Left lung (tissue), 10 donors: ENCODE data around the gene ZNF117. TPM values are rescaled to one million over a fixed set of nuclear protein-coding genes. Genes with fewer than 3 reads are reported as not detected.
"Not testable (repeated sequence)": the region's sequence is repeated elsewhere in the genome, so short reads cannot be mapped to it uniquely, and the experiment has no call there.

Experiments used
- ATAC-seq: fragments of 200-7000 bp; cut with Tn5 transposase; one replicate; pipeline ENCODE4 v1.9.1; 2020; ENCODE audit warnings: moderate library complexity
- DNase-seq, 4 donors: peaks; one replicate each; pipeline ENCODE4 v3.0.0-alpha.2; 2013 to 2020
- H3K27ac ChIP-seq, 2 donors: fragments of 200-600 bp; sonication (generic) in 1 of 2; one replicate each; pipeline versions ENCODE4 v1.5.0 to v1.8.0; 2020 to 2021
- H3K27me3 ChIP-seq, 2 donors: fragments of 200-600 bp; sonication (generic) in 1 of 2; one replicate each; pipeline versions ENCODE4 v1.5.0 to v1.8.0; 2020 to 2021
- H3K36me3 ChIP-seq, 2 donors: fragments of 200-600 bp; sonication (generic) in 1 of 2; one replicate each; pipeline versions ENCODE4 v1.5.0 to v1.8.0; 2020 to 2021
- H3K4me1 ChIP-seq, 2 donors: fragments of 200-600 bp; one replicate each; pipeline ENCODE4 v1.8.0; 2021
- H3K4me3 ChIP-seq, 2 donors: fragments of 200-600 bp; sonication (generic) in 1 of 2; one replicate each; pipeline versions ENCODE4 v1.5.0 to v1.8.0; 2020 to 2021; ENCODE audit warnings: mild to moderate bottlenecking in 1 of 2
- H3K9me3 ChIP-seq, 2 donors: fragments of 200-600 bp; sonication (generic) in 1 of 2; one replicate each; pipeline versions ENCODE4 v1.5.0 to v1.8.0; 2020 to 2021
- CTCF ChIP-seq, 2 donors: fragments of 200-600 bp; sonication (generic) in 1 of 2; IDR thresholded peaks; one replicate each; pipeline versions ENCODE4 v1.5.0 to v1.8.0; 2021; ENCODE audit warnings: antibody characterized with exemption in 2 of 2
- intact Hi-C, 2 donors: fragments of 100-400 bp; cut with DNase I; formaldehyde crosslinking; loops; one replicate each; pipeline versions ENCODE4 v1.11.2 to v1.14.2; 2022
- polyA plus RNA-seq, 6 donors: library from polyadenylated mRNA; unstranded; fragments of 120-200 nt; gene quantifications; one replicate each; pipeline ENCODE4 v1.2.1, GENCODE V29; 2013; ENCODE audit not compliant: insufficient read length in 6 of 6
- total RNA-seq, 2 donors: library from RNA; stranded (reverse); fragmentation: NEBNext Ultra II Directional; extraction: Animal tissue kit (Norgen Biotek cat#: 25700); gene quantifications; one replicate each; pipeline ENCODE4 v1.2.1, GENCODE V29; 2021
- donor health status: DM: no; HTN: yes; CAD: no.
- donor health status: DM: no; HTN: no; CAD: no.

The ZNF117 gene
- total and polyA plus RNA-seq, 8 donors, result 13.3 to 78.6 (median 62.6) TPM

- Histone ChIP-seq H3K36me3 (no peaks in the 10 kb centered on the region), H3K27me3 (peaks cover 0 to 12% of the 10 kb centered on the region in 2 donors), H3K9me3 (peaks cover 0 to 14% of the 10 kb centered on the region in 2 donors), H3K4me3 (no peak overlapping the region), H3K27ac (no peak overlapping the region), H3K4me1 (no peaks in the 10 kb centered on the region)
- no peak for DNase-seq
- intact Hi-C loops, result no loop called here
- ATAC-seq, result no peak
- TF ChIP-seq CTCF (IDR thresholded peaks at IDR 0.05), result no peak
Observed at GRCh38 chr7:64938540-64938939, 52.3 kb downstream of the ZNF117 start.

GRCh38 chr7:64934478-64934877 is 56.4 kb downstream of the ZNF117 start:
- no peak for ATAC-seq
- TF ChIP-seq CTCF (IDR thresholded peaks at IDR 0.05), result no peak
- no peak overlapping the region for H3K4me3 ChIP-seq

GRCh38 chr7:64928252-64929187 is 62.3 kb downstream of the ZNF117 start:
- H3K27ac ChIP-seq, H3K4me3 ChIP-seq, H3K4me1 ChIP-seq, DNase-seq, H3K27me3 ChIP-seq, intact Hi-C loops, ATAC-seq: not testable (repeated sequence)
- peaks cover 0 to 98% of the 10 kb centered on the region in 2 donors for H3K9me3 ChIP-seq
- peaks cover 0 to 58% of the 10 kb centered on the region in 2 donors for H3K36me3 ChIP-seq

More at GRCh38 chr7:64934478-64934877, 56.4 kb downstream of the ZNF117 start:
- no peak for DNase-seq
- no peak overlapping the region for H3K27ac ChIP-seq
- H3K4me1 ChIP-seq, result no peaks in the 10 kb centered on the region
- intact Hi-C loops, result no loop called here
- no peaks in the 10 kb centered on the region for H3K27me3 ChIP-seq
- peaks cover 0 to under 1% of the 10 kb centered on the region in 2 donors for H3K36me3 ChIP-seq
- H3K9me3 ChIP-seq, result peaks cover 0 to 52% of the 10 kb centered on the region in 2 donors

Other genes starting within 250 kb of the ZNF117 start
- 1 to 10 TPM; 6.0 to 6.6 TPM for gene ZNF138, start 196.6 kb downstream of the ZNF117 start, total RNA-seq
- gene ZNF138, start 196.6 kb downstream of the ZNF117 start, polyA plus RNA-seq, result 10 to 100 TPM; 15.5 to 19.4 (median 18.0) TPM
- gene ZNF273, start 87.8 kb downstream of the ZNF117 start, total RNA-seq, result 1 to 10 TPM; 5.0 to 5.8 TPM
- 10 to 100 TPM; 11.0 to 16.7 (median 13.4) TPM for gene ZNF273, start 87.8 kb downstream of the ZNF117 start, polyA plus RNA-seq
- 10 to 100 TPM; 17.0 to 31.2 TPM for gene ERV3-1, start 15.7 kb upstream of the ZNF117 start, total RNA-seq
- 10 to 100 TPM; 54.7 to 75.7 (median 63.7) TPM for gene ERV3-1, start 15.7 kb upstream of the ZNF117 start, polyA plus RNA-seq